GM18519 (cell line): ENCODE data around the gene ANKRD9.

Experiments used
- ATAC-seq: cut with Tn5 transposase; IDR thresholded peaks from one replicate; pipeline ENCODE4 v1.9.1; 2021; ENCODE audit warnings: mild to moderate bottlenecking, moderate library complexity; ENCODE audit not compliant: unreplicated experiment, low FRiP score

ANKRD9 gene

DNA sequence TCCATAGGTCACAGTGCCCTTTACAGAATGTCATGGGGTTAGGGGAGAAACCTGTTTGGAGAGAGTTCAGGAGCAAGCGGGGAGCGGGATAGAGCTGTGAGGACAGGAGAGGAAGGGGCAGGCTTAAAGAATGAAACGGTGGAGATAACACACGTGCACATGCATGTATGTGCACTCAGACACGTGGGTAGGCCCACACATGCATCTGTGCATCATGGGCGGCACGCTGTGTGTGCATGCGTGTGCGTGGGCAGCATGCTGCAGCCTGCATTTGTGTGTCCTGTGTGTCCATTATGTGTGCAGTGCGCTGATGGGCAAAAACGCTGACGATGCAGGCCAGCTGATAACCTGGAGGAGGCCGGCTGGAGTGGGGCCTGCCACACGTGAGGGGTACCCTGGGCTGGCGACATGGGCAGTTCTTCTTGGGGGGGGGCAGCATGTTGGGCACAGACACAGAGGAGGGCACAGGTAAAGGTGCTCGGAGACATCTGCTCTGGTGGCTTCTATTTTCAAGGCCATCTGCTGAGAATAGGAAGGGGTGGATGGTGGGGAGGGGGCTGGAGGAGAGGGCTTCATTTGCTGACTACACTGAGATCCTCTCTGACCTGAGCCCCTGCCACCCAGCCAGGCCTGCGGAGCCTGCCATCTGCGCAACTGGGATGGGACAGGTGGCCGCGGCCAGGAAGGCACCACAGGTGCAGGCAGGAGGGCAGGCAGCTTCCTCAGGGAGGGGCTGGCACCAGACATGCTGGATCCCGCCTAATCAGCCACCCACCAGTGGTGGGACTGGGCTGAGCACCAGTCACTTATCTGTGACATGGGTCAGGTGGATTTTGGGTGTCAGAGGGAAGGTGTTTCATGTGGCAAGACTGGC is 4.6 kb upstream of the ANKRD9 start:
- no peak for ATAC-seq

DNA sequence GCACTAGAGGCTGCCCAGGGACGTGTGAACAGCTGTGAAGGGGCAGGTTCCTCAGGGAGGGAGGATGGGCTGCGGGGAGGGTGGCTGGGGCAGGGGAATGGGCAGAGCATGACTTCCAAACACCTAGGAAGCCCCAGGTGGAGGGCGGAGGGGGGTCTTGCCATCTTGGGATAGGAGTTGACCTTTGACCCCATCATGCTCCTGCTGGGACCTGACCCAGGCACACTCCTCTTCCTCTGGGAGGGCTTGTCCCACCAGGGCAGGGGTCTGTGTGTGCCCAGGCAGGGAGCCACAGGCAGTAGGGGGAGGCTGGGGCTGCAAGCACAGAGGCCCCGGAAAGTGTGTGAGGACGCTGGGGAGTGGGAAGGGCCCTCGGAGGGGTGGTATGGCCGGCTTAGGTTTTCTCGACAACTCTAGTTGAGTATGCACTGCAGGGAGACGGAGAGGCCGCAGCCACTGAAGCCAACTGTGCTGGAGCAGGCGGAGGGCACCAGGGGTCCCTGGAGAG is 3.3 kb upstream of the ANKRD9 start:
- ATAC-seq: no peak

DNA sequence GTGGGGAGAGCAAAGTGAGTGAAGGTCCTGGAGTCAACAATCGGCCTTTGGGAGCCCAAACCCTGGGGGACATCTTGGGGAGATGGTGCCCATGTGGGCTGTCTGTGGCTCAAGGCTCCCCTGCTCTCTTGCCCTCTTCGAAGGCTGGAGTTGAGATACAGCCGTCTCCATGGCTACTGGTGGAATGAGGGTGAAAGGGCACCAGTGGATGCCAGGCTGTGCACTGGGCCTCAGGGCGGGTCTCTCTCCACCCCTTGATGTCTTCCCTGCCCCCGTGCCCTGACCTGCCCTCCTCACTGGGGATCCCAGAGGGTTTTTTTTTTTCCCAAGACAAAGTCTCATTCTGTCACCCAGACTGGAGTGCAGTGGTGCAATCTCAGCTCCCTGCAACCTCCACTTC is 2.0 kb upstream of the ANKRD9 start:
- ATAC-seq: no peak

DNA sequence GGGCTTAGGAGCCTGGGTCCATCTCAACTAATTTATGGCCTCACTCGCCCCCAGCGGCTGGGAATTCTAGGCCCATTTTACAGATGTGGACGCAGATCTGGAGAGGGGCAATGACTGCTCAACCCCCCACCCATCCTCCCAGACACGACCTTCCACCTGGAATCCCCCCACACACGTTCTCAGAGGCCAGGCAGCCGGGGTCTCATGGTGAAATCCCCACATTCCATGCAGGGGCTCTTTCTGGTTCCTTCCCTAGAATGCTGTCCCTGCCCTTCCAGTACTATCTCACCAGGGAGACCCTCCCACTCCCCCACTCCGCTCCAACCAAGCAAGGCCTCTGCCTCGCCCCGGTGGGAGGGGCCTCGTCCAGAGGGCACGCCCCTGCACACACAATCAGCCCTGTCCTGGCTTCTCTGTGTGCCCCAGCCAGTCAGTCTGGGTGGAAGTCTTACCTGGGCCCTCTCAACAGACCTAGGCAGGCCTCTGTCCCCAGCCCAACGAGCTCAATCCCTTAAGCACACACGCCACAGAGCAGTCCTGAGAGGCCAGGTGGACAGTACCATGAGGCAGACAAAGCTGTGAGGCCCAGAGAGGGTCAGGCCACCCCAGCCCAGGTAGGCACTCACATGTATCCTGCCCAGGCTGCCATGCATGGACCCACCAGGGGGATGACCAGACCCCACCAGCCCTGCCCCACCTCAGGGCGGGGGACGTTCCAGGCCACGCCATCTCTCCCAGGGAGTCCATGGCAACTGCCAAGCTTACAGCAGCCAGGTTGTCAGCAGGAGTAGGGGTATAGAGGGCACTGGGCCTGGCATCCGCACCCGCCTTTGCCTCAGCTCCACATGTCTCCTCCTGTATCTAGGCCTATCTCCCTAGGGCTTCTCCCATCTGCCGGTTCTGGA is 1.3 kb upstream of the ANKRD9 start:
- ATAC-seq: no peak

DNA sequence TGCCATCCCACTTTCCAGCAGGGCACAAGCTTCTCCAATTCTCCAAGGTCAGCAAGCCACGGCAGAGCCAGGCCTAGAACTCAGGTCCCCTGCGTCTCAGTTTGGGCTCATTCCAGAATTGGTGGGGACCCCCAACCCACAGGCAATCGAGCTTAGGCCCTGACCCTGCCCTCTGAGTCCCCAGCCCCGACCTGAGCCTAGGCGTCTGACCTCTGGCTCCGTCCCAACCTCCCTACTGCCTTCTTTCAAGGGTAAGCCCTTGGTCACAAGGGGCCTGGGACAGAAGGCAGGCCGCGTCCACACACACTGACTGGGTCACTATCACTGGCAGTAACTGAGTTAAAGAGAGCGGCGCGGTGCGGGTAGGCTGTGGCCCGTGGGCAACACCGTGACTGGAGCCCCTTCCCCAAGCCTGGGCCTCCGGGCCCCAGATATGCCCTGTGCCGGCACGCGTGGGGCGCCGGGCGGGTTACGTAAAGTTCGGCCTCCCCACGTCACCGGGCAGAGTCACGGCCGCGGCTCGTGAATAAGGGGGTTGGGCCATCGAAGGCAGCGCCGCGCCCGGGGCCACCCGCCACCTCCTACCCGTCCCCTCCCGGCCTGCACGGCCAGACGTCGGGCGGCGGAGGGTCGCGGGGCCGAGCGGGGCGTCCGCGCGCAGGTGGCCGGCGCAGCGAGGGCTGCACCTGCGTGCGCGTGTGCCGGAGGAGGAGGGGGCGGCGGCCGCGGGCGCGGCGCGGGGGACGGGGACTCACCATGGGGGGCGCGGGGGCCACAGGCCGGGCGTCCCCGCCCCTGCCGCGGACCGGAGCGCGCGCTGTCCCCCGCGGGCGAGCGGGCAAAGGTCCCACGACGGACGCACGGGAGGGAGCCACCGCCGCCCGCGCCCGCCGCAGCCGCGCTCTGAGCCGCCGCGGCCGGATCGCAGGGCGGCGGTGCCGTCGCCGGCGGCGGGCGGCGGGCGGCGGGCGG is 516 bp downstream of the ANKRD9 start:
- peak; percentile 13 for ATAC-seq

DNA sequence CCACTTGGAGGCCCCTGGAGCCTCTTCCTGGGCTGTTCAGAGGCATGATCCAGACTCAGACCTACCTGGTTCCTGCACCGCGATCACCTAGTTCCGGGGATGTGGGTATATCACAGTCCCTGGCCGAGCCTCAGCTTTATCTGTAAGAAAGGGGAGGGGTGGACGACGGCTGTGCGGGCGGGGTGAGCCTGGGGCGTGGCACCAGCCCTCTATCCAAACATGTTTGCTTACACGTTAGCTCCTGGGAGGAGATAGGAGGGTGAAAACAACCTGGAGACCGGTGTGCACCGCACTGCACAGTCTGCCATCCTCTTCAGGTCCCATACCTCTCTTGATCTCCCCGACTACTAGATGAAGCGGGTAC is 1.2 kb downstream of the ANKRD9 start:
- no peak for ATAC-seq

DNA sequence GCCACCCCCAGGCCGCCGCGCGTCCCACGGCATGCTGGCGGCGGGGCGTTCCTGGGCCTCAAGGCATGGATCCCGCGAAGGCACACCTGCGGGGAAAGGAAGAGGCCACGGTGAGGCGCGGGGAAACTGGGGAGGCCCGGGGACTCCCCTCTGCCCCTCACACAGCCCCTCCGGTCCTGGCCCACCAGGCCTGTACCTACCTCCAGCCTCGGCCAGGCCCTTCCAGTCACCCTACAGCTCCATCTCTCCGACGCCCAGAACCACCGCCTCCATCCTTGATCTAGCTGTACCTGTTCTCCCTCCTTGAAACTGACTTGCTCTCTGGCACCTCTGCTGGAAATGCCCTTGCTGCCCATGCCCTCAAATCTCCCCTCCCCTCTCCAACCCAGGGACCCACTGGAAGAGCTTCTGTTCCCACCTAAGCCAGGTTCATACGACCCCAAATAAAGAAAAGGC is 1.7 kb downstream of the ANKRD9 start:
- no peak for ATAC-seq

DNA sequence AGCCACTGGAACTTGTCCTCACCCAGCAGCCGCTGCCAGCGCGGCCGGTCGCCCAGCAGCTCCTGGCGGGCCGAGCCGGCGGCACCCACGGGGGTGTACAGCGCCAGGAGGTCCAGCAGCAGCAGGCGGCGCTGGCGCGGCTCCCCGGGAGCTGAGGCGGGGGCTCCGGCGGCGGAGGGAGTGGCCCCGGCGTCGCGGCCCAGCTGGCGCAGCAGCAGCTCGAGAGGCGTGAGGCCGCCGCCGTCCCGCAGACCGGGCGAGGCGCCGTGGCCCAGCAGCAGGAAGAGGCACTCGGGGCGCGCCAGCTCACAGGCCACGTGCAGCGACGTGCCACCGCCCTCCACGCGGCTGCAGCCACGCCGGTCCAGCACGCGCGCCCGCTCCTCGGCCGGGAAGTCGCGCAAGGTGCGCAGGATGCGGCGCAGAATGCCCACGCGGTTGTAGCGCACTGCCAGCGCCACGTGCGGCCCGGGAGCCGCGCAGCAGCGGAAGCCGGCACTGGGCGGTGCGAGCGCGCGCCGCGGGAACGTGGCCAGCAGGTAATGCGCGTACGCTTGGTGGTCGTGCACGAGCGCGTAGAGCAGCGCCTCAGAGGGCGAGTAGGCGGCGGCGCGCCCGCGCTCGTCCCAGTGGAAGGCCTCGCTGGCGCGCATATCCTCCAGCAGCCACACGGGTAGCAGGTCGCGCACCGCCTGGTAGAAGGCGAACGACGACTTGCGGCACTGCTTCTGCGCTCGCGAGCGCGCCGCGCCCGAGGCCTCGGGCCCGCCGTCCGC is 2.3 kb downstream of the ANKRD9 start:
- ATAC-seq: no peak

DNA sequence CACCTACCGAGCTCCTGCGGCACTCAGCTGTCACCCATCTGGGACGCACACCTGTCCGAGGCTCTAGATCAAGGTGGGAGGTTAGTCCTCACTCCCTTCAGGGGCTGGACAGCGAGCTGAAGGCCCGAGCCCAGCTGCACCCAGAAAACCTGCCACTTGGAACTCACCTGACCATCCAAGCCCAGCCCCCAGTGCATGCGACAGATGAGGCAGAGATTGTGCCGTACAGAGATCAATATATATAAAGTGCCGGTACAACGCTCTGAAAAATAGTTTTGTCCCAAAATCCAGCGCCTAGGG is 3.0 kb downstream of the ANKRD9 start:
- no peak for ATAC-seq

DNA sequence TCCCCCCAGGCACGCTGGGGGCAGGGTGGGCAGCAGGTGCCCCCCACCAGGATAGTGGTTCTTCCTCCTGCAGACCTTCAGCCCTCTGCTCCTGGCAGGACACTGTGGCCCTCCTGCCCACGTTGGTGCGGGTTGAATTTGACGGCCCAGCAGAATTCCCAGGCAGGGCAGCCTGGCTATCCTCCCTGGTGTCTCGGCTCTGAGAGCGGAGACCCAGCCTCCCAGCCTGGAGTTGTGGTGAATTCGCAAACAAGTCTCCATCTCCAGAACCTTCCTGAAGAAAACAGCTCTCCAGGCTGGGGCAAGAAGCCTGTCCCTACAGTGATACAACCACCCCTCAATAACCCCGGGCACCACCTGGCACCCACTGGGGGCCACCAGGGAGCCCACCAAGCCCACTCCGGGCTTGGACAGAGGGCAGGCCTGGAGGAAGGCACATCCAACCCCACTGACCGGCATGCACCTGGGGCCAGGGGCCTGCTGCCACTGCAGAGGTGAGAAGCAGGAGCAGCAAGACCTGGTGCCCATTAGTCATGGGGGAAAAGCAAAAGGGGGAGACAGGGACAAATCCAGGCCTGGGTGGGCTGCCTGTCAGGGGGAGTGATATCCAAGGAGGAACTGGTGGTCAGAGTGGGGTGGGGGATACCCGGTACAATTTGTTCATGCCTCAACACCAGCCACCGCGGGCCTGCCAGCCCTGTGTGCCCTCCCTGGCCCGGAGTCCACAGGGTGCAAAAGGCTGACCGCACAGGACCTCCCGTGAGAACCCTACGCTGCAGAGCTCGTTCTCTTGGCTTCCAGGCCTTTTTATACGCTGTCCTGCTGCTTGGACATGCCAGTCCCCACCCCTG is 3.6 kb downstream of the ANKRD9 start:
- no peak for ATAC-seq

DNA sequence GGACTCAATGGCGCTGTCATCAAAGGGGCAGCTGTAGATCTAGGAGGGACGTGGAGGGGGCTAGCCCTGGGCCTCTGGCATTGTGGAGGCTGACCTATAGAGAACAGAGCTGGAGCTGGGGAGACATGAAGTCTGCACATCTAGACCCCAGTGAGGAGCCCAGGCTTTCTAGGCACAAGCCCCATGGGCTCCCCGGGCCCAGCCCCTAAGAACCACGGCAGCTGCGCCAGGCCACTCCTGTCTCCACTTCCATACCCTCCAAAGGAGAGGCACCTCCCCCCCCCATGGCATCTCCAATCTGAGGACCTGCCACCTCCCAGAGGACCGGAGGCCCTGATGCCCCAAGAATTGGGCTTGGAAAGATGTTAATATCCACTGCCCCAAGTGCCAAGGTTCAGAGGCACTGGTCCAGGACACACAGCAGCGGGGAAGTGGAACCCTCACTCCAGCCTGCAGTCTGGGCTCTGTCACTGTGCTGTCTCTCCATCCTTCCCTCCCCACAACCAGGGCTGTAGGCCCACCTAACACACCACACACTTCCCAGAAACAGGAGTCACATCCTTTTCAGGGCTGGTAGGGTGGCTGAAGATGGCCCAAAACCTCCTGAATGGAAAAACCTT is 4.5 kb downstream of the ANKRD9 start:
- ATAC-seq: no peak

DNA sequence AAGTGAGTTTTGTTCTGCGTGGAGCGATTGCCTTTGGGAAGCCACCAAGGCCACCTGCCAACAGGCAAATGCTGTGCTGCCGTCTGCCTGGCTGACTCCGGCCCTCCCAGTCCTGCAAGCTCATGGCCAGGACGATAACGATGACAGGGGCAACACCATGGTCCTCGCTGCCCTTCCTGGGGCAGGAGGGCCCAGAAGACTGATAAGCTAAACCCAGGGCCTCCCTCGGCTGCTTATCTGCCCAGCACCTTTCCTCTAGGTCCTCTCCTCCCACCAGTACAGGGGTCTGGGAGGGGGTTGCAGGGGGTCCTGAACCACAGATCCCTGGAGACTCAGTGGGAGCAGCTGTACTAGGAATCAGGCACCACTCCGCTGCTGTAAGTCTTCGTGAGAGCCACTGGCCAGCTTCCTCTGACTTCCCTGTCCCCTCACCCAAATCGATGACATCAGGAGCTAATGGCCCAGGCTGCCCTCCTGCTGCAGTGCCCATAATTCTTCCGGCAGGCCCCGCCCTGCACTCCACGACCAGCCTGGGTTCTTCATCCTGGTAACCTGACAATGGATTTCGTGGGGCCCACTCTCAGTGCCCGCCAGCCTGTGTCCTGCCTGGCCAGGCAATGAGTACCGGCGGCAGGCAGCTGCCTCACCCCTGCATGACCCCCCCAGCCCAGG is 5.1 kb downstream of the ANKRD9 start:
- ATAC-seq: no peak

DNA sequence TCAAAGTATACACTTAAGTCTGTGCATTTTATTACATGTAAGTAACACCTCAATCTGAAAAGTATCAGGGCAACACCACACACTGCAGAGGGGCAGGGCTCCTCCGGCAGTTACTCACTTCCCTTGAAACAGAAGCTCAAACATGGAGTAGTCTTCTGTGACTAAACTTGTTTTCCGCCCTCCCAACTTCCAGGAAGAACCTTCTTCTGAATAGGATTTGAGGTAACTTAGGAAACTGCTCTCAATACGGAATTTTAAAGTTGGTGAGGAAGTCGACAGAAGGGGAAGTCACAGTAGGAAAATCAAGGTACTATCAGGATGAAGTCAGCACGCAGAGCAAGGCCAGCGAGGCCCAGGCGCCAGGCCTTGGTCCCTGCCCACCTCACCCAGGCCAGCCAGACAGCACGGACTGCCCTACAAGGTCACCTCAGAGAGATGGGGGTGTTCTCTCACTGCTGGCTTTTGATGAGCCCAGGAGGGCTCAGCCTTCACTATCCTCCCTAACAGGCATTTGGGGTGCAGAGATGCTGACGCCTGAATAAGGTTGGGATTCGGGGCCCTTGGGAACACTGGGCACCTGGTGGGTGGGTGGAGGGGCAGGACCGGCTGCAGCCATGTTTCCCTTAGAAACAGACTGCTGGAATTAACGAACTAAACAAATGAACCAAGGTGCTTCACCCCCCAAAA is 5.8 kb downstream of the ANKRD9 start:
- ATAC-seq: no peak

DNA sequence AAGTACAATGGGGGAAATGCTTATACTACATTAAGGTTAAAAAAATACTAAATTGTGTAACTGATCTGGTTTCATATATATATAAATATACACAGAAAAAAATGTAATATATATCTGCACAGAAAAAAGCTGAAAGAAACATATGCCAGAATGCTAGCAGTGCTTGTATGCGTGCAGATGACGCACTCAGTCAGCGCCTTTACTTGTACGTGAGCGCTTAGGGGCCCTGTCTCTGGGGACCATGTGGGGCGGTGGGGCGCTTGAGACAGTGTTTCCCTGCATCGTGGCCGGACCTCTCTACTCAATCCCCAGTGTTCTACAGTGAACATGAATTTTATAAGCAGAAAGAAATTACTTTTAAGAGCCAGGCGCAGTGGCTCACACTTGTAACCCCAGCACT is 7.0 kb downstream of the ANKRD9 start:
- ATAC-seq: no peak

DNA sequence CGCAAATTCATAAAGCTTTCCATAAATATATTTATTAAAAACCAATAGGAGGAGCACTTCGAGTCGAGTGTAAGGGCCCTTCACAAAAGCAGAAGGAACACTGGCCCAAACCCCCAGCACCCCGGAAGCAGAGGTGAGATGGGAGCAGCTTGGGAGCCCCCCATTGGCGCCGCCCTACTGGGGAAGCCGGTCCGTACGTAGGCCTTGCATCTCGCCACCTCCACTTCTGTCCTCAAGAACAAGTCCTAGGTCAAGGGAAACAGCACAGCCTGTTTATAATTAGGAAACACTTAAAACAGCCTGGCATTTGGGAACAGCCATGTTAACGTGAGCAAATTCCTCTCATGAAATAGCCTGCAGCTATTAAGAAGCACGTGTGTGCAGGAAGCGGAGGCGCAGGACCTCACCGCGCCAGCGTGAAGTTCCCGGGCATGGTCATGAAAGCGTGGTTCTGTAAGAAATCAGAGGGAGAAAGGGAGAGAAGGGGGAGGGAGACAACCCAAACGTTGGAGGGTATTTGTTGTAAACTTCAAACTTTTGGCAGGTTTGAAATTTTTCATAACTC is 7.7 kb downstream of the ANKRD9 start:
- no peak for ATAC-seq

DNA sequence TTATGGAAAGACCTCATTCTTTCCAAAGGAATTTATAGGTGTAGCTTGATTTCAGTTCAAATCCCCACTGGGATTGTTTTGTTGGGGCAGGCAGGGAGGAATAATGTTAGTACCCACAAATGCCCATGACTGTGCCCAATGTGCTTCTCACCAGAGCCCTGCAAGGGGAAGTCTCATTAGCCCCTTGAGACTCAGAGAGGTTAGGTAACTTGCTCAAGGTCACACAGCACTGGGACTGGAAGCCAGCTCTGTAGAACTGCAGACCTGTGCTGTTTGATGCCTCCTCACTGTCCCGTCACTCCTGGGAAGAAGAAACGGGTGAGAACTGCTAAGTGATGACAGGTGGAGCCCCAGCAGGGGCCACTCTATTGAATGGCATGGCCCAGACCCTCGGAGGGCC is 8.9 kb downstream of the ANKRD9 start:
- ATAC-seq: no peak

DNA sequence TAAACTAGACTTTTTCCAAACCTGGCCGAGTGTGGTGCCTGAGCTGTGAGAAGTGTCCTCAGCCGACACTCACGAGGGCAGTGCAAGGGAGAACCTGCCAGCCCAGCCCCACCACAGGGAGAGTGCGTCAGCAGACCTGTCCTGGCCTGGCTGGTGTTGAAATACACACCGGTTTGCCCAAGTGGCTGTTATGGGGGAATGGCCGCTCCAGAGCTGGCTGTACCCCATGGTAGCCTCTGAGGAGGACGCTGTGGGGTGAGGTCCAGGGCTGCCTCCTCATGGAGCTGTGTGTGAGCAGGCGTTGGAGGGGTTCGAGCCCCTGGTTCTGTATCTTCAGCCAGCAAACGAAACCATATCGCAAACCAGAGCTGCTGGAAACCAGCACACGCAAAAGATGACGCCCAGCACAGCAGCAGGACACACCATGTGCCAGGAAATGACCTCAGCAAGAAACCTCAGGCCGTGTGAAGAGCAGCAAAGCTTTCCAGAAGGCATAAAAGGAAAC is 9.4 kb downstream of the ANKRD9 start:
- no peak for ATAC-seq
